Osteocyte (in vitro differentiated cells): ENCODE measurements around the gene NFIA. TPM values are rescaled to one million over a fixed set of nuclear protein-coding genes. Genes with fewer than 3 reads are reported as not detected.

ENCODE experiments used
- DNase-seq: peaks from one replicate; pipeline ENCODE4 v3.0.0; 2021; ENCODE audit warnings: mixed read lengths; ENCODE audit not compliant: unreplicated experiment; ENCODE audit errors: extremely low spot score
- H3K27ac Mint-ChIP-seq: one replicate; pipeline ENCODE4 v1.8.0; 2021; ENCODE audit warnings: mild to moderate bottlenecking, mixed read lengths; ENCODE audit not compliant: unreplicated experiment
- H3K27me3 Mint-ChIP-seq: one replicate; pipeline ENCODE4 v1.8.0; 2021; ENCODE audit warnings: mixed read lengths; ENCODE audit not compliant: unreplicated experiment
- H3K36me3 Mint-ChIP-seq: one replicate; pipeline ENCODE4 v1.8.0; 2021; ENCODE audit warnings: mixed read lengths; ENCODE audit not compliant: unreplicated experiment
- H3K4me1 Mint-ChIP-seq: one replicate; pipeline ENCODE4 v1.8.0; 2021; ENCODE audit warnings: mixed read lengths; ENCODE audit not compliant: unreplicated experiment
- H3K4me3 Mint-ChIP-seq: one replicate; pipeline ENCODE4 v1.8.0; 2021; ENCODE audit warnings: mild to moderate bottlenecking, moderate library complexity, mixed read lengths; ENCODE audit not compliant: unreplicated experiment
- H3K9me3 Mint-ChIP-seq: one replicate; pipeline ENCODE4 v1.8.0; 2021; ENCODE audit warnings: mixed read lengths; ENCODE audit not compliant: unreplicated experiment
- CTCF ChIP-seq: fragments of 200-600 bp; sonication (generic); IDR thresholded peaks from 2 replicates; pipeline ENCODE4 v1.5.0; 2021; ENCODE audit warnings: antibody characterized with exemption, mild to moderate bottlenecking, moderate library complexity
- total RNA-seq: library from RNA; stranded (reverse); gene quantifications from 2 replicates; pipeline ENCODE4 v1.2.1, GENCODE V29; 2021

NFIA gene
- total RNA-seq, 1 donor from 2014 or later, result 46.7 TPM

- no peak overlapping the region for H3K4me3 Mint-ChIP-seq
- H3K4me1 Mint-ChIP-seq, result peaks cover 27% of the 10 kb centered on the region
- no peak for DNase-seq
- peaks cover 5% of the 10 kb centered on the region for H3K36me3 Mint-ChIP-seq
- no peaks in the 10 kb centered on the region for H3K27me3 Mint-ChIP-seq
- no peak overlapping the region for H3K27ac Mint-ChIP-seq
- no peak for TF ChIP-seq CTCF
- H3K9me3 Mint-ChIP-seq, result no peaks in the 10 kb centered on the region
Observed at GRCh38 chr1:61315011-61315410, 232.7 kb downstream of the NFIA start.

DNA sequence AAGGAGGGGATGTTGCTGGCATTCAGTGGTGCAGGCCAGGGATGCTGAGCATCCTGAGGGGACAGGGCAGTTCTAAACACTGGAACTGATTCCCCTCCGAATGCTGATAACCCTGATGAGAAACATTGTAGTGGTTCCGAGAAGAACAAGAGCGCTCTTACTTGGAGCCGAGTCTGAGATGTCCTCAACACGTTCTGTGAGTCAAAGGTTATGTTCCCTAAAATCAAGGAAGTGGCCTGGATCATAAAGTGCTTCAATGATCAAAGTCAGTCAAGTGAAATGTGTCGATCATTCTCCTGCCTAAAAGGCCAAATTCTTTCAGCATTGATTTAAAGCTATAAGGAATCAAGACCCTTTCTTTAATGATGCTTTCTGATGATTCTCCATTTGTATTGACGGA, 234.1 kb downstream of the NFIA start:
- DNase-seq, result no peak
- peaks cover 5% of the 10 kb centered on the region for H3K36me3 Mint-ChIP-seq
- H3K9me3 Mint-ChIP-seq, result no peaks in the 10 kb centered on the region
- no peak overlapping the region for H3K27ac Mint-ChIP-seq
- H3K4me3 Mint-ChIP-seq, result no peak overlapping the region
- no peak for TF ChIP-seq CTCF
- no peaks in the 10 kb centered on the region for H3K27me3 Mint-ChIP-seq
- H3K4me1 Mint-ChIP-seq, result peaks cover 29% of the 10 kb centered on the region

DNA sequence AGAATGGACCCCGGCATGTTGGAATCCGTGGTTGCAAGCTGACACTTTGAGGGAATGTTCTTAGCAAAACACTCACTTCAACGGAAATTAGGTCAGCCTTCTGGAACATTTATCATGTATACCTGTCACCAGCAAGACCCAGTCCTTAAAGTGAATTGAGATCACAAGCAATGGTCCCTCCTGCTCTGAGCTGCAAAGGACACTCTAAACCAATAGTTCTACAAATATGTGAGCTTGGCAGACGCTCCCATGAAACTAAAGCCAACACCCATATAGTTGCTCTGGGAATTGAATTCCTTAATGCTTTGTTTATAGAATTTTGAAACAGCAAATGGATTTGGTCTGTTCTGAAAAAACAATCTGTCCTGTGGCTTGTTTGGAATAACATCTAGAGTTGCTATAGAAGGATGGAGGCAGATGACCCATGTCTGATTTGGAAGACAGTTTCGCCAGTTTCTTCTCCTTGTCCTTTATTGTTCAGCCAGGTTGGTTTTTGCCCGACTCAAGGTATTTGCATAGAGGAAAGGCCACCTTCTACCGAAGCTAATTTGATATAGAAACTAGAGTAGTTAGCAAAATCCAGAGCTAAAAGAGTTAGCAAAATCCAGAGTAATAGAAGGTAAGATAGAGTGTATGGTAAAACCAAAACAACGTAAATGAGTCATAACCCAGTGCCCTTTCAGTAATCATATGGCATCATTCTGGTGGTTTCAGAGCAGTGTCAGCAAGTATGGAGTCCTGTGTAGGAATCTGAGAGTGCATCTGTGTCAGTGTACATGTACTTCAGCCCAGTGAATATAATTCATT, 236.2 kb downstream of the NFIA start:
- H3K27ac Mint-ChIP-seq, result peak overlapping the region; percentile 93
- peaks cover 29% of the 10 kb centered on the region for H3K4me1 Mint-ChIP-seq
- H3K9me3 Mint-ChIP-seq, result no peaks in the 10 kb centered on the region
- H3K27me3 Mint-ChIP-seq, result no peaks in the 10 kb centered on the region
- no peak for DNase-seq
- no peak for TF ChIP-seq CTCF
- H3K4me3 Mint-ChIP-seq, result peak overlapping the region; percentile 42
- H3K36me3 Mint-ChIP-seq, result peaks cover 6% of the 10 kb centered on the region

DNA sequence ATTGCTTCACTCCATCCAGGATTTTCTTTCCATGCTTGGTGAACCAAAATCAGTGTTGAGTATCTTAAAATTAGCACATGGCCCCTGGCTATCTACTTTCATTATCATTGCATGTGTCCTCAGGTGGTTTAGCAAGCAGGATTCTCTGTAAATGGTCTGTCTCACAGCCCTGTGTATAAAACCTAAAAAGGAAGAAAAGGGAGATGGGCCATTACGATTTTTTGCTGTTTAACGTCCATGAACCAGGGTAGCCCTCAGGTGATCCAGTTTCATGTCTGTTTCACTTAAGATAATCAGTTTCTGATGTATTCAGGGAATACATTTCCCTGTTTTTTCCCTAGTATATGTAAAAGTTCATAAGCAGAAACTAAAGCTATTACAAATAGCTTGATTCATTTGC, 238.2 kb downstream of the NFIA start:
- peaks cover 29% of the 10 kb centered on the region for H3K4me1 Mint-ChIP-seq
- no peak overlapping the region for H3K27ac Mint-ChIP-seq
- TF ChIP-seq CTCF, result no peak
- H3K4me3 Mint-ChIP-seq, result no peak overlapping the region
- H3K36me3 Mint-ChIP-seq, result peaks cover 3% of the 10 kb centered on the region
- no peak for DNase-seq
- no peaks in the 10 kb centered on the region for H3K9me3 Mint-ChIP-seq
- H3K27me3 Mint-ChIP-seq, result no peaks in the 10 kb centered on the region

DNA sequence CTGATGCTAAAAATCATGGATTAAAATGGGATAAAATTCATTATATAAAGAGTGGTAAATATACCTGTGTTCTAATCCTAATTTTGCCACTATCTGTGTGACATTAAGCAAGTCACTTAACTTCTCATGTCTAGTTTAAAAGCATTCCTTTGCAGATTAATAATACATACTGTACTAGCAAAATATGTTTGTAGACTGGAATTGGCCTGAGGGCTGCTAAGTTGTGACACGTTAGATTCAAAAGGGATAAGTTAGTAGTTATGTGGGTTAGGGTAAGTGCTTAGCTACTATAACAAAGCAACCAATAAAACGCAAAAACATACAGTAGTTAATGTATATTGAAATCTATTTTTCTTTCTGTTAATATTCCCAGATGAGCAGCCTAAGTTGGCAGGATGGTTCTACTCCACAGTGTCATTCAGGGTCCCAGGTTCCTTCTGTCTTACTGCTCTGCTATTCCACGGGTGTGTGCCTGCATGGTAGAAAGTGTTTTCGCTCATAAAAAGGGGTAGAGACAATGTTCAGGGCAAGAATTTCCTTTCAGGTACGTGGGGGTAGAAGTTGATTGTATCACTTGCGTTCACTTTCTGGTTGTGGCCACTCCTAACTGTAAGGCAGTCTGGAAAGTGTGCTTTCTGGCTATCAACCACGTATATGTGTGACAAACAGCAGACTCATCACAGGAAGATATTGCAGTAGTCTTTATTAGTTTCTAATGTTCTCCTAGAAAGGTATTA, 239.8 kb downstream of the NFIA start:
- Mint-ChIP-seq H3K36me3 (peaks cover 3% of the 10 kb centered on the region), H3K27me3 (no peaks in the 10 kb centered on the region), H3K27ac (no peak overlapping the region), H3K9me3 (no peaks in the 10 kb centered on the region), H3K4me3 (no peak overlapping the region), H3K4me1 (peaks cover 25% of the 10 kb centered on the region)
- TF ChIP-seq CTCF, result no peak
- DNase-seq, result no peak
